Suprapubic skin (tissue), 4 donors: ENCODE measurements around the gene KRTAP10-3. TPM values are rescaled to one million over a fixed set of nuclear protein-coding genes. Genes with fewer than 3 reads are reported as not detected.

Experiments
- DNase-seq, 2 donors: peaks; one replicate each; pipeline ENCODE4 v3.0.0-alpha.2; 2019; ENCODE audit warnings: low spot score in 2 of 2
- H3K27ac ChIP-seq: fragments of 200-600 bp; sonication (generic); one replicate; pipeline ENCODE4 v1.5.1; 2019
- H3K27me3 ChIP-seq: fragments of 200-600 bp; sonication (generic); one replicate; pipeline ENCODE4 v1.5.1; 2019
- H3K36me3 ChIP-seq: fragments of 200-600 bp; sonication (generic); one replicate; pipeline ENCODE4 v1.5.1; 2019
- H3K4me1 ChIP-seq: fragments of 200-600 bp; sonication (generic); one replicate; pipeline ENCODE4 v1.5.1; 2019
- H3K4me3 ChIP-seq: fragments of 200-600 bp; sonication (generic); one replicate; pipeline ENCODE4 v1.5.1; 2019; ENCODE audit warnings: mild to moderate bottlenecking
- H3K9me3 ChIP-seq: fragments of 200-600 bp; sonication (generic); one replicate; pipeline ENCODE4 v1.5.1; 2019
- EP300 ChIP-seq: sonication (generic); formaldehyde crosslinking; IDR thresholded peaks from one replicate; pipeline ENCODE4 v1.6.1; 2017; ENCODE audit warnings: antibody characterized with exemption
- POLR2A ChIP-seq, 2 donors: fragments of 450-650 bp; IDR thresholded peaks; one replicate each; pipeline ENCODE4 v1.6.1; 2017; ENCODE audit warnings: antibody characterized with exemption in 2 of 2, mild to moderate bottlenecking in 2 of 2, moderate library complexity in 2 of 2
- POLR2AphosphoS5 ChIP-seq, 3 donors: sonication (generic); formaldehyde crosslinking; IDR thresholded peaks; one replicate each; pipeline ENCODE4 v1.6.1; 2017; ENCODE audit warnings: antibody characterized with exemption in 3 of 3
- WGBS: methylation state at CpG from one replicate; pipeline ENCODE4 v1.1.5; 2018; 5-methylcytosine and 5-hydroxymethylcytosine counted together
- total RNA-seq, 4 donors: library from RNA; depleted of rRNA; stranded (reverse); fragments of >200 nt; gene quantifications; one replicate each; pipeline ENCODE4 v1.1.0, GENCODE V29; 2016
- TF ChIP-seq, protein P1 (sequence below), 2 donors: fragments of 200-600 bp in 1 of 2; fragments of 450-650 bp in 1 of 2; sonication (generic) in 1 of 2; IDR thresholded peaks; one replicate each; pipeline ENCODE4 v1.5.1; 2016 to 2019; ENCODE audit warnings: antibody characterized with exemption in 2 of 2, mild to moderate bottlenecking in 1 of 2, moderate library complexity in 1 of 2

Gene KRTAP10-3
- total RNA-seq, 4 donors from 2014 or later = 1.1 to 5.8 (median 3.3) TPM; not detected in 1

DNA sequence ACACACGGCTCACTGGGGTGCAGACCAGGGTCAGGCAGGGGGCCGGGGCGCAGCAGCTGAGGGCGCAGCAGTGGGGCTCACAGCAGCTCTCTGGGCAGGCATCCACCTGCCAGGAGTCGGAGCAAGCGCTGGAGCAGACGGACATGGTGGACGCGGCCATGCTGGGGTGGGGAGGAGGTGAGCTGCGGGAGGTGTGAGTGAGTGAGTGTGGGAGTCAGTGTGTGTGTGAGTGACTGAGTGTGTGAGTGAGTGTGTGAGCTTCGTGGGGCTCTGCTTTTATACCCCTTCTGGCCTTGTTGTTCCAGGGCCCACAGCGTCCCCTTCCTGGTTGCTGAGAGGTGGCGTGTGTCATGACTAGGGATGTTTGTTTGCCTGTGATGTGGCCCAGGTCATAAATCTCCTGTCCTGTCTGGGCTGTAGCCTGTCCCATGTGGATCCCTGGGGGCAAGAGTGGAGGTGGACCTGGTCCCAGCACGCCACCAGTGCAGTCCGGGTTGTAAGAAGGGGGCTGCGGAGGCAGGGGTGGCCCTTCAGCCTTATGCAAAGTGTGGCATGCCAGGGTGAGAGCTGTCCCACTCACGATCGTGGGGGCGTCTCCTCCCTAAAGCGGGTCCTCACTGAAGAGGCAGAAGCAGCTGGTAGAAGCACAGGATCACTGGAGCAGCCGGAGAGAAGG is 18.5 kb downstream of the KRTAP10-3 start, which contains the start of gene KRTAP10-1:
TSS of gene KRTAP10-1 (minus strand) at position 205 of the 676 bp plus-strand sequence. CDS start at position 160, 45 bp downstream.
- TF ChIP-seq POLR2AphosphoS5 (IDR thresholded peaks at IDR 0.05) (no peak), EP300 (no peak), POLR2A (IDR thresholded peaks at IDR 0.05) (no peak)
- TF ChIP-seq, protein P1, sequence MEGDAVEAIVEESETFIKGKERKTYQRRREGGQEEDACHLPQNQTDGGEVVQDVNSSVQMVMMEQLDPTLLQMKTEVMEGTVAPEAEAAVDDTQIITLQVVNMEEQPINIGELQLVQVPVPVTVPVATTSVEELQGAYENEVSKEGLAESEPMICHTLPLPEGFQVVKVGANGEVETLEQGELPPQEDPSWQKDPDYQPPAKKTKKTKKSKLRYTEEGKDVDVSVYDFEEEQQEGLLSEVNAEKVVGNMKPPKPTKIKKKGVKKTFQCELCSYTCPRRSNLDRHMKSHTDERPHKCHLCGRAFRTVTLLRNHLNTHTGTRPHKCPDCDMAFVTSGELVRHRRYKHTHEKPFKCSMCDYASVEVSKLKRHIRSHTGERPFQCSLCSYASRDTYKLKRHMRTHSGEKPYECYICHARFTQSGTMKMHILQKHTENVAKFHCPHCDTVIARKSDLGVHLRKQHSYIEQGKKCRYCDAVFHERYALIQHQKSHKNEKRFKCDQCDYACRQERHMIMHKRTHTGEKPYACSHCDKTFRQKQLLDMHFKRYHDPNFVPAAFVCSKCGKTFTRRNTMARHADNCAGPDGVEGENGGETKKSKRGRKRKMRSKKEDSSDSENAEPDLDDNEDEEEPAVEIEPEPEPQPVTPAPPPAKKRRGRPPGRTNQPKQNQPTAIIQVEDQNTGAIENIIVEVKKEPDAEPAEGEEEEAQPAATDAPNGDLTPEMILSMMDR (IDR thresholded peaks at IDR 0.05) = no peak
- Histone ChIP-seq H3K27me3 (peaks cover 9% of the 10 kb centered on the region), H3K27ac (no peak within 1 kb of the TSS), H3K4me3 (no peak within 1 kb of the TSS), H3K36me3 (no peaks in the 10 kb centered on the region), H3K9me3 (peaks cover 5% of the 10 kb centered on the region), H3K4me1 (no peaks in the 10 kb centered on the region)
- peak in 1 of 2 donors; percentile 61 for DNase-seq
- WGBS = 74% methylated on average over 12 of the region's 21 CpGs

DNA sequence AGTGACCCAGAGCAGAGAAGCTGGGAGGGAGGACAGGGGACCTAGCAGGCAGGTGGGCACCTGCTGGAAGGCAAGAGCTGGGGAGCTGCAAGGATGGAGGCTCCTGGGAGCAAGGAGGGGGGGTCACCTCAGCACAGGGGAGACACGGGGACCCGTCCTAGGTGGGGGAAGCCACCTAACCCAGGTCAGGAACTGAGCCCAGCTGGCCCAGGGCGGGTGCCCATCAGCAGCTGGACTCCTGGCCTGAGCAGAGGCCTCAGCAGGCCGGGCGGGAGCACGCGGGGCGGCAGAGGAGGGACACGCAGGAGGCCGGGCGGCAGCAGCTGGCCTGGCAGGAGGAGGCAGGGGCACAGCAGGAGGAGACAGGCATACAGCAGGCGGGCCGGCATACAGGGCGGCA is 19.5 kb downstream of the KRTAP10-3 start:
- no peaks in the 10 kb centered on the region for H3K36me3 ChIP-seq
- DNase-seq = no peak
- H3K4me1 ChIP-seq = no peaks in the 10 kb centered on the region
- WGBS = 75% methylated on average over 11 of the region's 14 CpGs
- peaks cover 5% of the 10 kb centered on the region for H3K9me3 ChIP-seq
- peaks cover 9% of the 10 kb centered on the region for H3K27me3 ChIP-seq
- no peak overlapping the region for H3K4me3 ChIP-seq
- H3K27ac ChIP-seq = no peak overlapping the region
- TF ChIP-seq POLR2A (IDR thresholded peaks at IDR 0.05) (no peak), POLR2AphosphoS5 (IDR thresholded peaks at IDR 0.05) (no peak), EP300 (no peak)
- TF ChIP-seq, protein P1 (IDR thresholded peaks at IDR 0.05) = no peak

DNA sequence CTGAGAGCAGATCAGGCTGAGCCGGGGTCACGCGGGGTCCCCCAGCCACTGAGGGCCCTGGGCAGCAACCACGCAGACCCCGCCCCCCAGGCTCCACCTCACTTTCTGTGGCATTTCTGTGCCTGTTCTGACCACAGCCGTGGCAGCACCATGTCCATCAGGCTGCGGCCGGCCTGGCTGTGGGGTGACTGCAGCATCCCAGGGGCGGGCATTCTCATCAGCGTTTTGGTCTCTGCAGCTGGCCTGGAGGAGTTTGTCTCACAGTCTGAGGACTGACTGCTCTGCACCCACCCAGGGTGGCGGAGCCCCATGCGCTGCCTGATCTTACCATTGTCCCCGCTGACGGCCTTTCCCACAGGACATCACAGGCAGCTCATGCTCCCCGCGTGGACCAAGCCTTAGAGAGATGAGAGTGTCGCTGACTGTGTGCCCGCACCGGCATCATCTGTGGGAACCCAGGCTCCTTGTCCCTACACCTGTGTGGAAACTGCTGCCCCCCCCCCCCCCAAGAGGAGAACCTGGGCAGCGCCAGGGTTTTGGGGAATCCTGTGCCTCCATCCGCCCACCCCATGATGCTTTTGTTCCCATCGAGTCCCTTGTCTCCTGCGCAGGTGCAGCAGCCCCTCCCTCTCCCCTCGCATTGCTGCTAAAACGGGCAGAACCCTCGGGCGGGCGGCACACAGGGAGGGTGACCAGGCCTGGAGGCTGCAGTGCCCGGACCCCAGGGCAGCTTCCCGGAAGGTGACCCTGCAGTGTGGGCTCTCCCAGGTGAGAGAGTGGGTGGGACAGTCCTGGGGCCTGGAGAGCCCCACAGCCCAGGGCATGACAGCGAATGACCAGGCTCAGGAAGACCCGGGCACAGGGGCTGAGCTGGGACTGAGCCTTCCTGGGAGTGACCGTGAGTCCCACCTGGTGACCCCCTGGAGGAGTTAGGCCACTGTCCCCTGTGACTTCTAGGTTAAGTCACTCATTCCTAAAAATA is 20.4 kb downstream of the KRTAP10-3 start:
- Histone ChIP-seq H3K27ac (no peak overlapping the region), H3K4me3 (no peak overlapping the region), H3K4me1 (no peaks in the 10 kb centered on the region), H3K9me3 (peaks cover 5% of the 10 kb centered on the region), H3K36me3 (no peaks in the 10 kb centered on the region), H3K27me3 (peaks cover 12% of the 10 kb centered on the region)
- peak in 1 of 2 donors; percentile 64 for DNase-seq
- TF ChIP-seq, protein P1 (IDR thresholded peaks at IDR 0.05) = no peak
- TF ChIP-seq POLR2A (IDR thresholded peaks at IDR 0.05) = no peak
- TF ChIP-seq EP300 = no peak
- no peak for TF ChIP-seq POLR2AphosphoS5 (IDR thresholded peaks at IDR 0.05)
- 96% methylated on average over 19 of the region's 33 CpGs for WGBS

DNA sequence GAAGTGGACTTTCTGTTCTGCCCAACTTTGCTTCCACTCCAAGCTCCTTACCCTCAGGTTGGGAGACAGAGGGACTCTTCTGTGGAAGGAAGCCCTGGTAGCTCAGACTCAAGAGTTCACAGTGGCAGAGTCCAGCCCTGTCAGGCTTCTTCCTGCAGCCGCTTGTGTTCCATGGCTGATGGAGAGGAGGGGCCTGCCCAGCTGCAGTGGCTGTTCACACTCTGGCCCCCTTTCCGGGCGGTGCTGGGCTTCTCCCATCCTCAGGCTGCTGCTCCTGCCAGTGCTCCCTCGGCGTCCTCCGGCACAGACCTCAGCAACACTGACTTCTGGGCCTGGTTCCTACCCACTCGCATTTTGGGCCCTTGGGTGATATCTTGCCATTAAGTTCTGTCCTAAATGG is 22.6 kb downstream of the KRTAP10-3 start:
- DNase-seq = peak in 1 of 2 donors; percentile 73
- H3K4me3 ChIP-seq = no peak overlapping the region
- H3K9me3 ChIP-seq = no peaks in the 10 kb centered on the region
- H3K27me3 ChIP-seq = peaks cover 23% of the 10 kb centered on the region
- no peaks in the 10 kb centered on the region for H3K4me1 ChIP-seq
- H3K36me3 ChIP-seq = no peaks in the 10 kb centered on the region
- 63% methylated on average over 7 of the region's 7 CpGs for WGBS
- H3K27ac ChIP-seq = no peak overlapping the region
- TF ChIP-seq, protein P1 (IDR thresholded peaks at IDR 0.05) = no peak
- no peak for TF ChIP-seq POLR2AphosphoS5 (IDR thresholded peaks at IDR 0.05)
- no peak for TF ChIP-seq POLR2A (IDR thresholded peaks at IDR 0.05)
- TF ChIP-seq EP300 = no peak

DNA sequence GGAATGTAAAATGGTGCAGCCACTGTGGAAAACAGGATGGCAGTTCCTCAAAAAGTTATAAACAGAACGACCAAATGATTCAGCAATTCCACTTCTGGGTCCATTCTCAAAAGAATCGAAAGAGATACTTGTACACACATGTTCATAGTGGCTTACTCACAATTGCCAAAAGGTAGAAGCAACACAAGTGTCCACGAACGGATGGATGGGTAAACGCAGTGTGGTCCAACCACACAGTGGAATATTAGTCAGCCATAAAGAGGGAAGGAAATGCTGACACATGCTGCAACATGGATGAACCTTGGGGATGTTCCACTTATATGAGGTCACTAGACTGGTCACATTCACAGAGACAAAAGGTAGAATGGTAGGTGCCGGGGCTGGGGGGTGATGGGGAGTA is 23.9 kb downstream of the KRTAP10-3 start:
- Histone ChIP-seq H3K27me3 (peaks cover 18% of the 10 kb centered on the region), H3K4me1 (no peaks in the 10 kb centered on the region), H3K36me3 (no peaks in the 10 kb centered on the region), H3K27ac (no peak overlapping the region), H3K9me3 (no peaks in the 10 kb centered on the region), H3K4me3 (no peak overlapping the region)
- DNase-seq = no peak
- WGBS = 85% methylated on average over 6 of the region's 6 CpGs
- no peak for TF ChIP-seq POLR2A (IDR thresholded peaks at IDR 0.05)
- TF ChIP-seq EP300 = no peak
- TF ChIP-seq, protein P1 (IDR thresholded peaks at IDR 0.05) = no peak
- TF ChIP-seq POLR2AphosphoS5 (IDR thresholded peaks at IDR 0.05) = no peak
